ENCODE data around the gene ANK3. TPM values are rescaled to one million over a fixed set of nuclear protein-coding genes. Genes with fewer than 3 reads are reported as not detected.

Gene ANK3
- total RNA-seq, 1 experiment from 2014 or later: 69.6 TPM

GRCh38 chr10:60200682-60201053 lies 189.0 kb downstream of the ANK3 start:
- TF ChIP-seq, protein P1, sequence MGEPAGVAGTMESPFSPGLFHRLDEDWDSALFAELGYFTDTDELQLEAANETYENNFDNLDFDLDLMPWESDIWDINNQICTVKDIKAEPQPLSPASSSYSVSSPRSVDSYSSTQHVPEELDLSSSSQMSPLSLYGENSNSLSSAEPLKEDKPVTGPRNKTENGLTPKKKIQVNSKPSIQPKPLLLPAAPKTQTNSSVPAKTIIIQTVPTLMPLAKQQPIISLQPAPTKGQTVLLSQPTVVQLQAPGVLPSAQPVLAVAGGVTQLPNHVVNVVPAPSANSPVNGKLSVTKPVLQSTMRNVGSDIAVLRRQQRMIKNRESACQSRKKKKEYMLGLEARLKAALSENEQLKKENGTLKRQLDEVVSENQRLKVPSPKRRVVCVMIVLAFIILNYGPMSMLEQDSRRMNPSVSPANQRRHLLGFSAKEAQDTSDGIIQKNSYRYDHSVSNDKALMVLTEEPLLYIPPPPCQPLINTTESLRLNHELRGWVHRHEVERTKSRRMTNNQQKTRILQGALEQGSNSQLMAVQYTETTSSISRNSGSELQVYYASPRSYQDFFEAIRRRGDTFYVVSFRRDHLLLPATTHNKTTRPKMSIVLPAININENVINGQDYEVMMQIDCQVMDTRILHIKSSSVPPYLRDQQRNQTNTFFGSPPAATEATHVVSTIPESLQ (CRISPR knock-in tag; IDR thresholded peaks at IDR 0.05): no peak
- TF ChIP-seq, protein P2, sequence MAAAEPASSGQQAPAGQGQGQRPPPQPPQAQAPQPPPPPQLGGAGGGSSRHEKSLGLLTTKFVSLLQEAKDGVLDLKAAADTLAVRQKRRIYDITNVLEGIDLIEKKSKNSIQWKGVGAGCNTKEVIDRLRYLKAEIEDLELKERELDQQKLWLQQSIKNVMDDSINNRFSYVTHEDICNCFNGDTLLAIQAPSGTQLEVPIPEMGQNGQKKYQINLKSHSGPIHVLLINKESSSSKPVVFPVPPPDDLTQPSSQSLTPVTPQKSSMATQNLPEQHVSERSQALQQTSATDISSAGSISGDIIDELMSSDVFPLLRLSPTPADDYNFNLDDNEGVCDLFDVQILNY (CRISPR knock-in tag; IDR thresholded peaks at IDR 0.05): no peak
- TF ChIP-seq PRRX2 (CRISPR knock-in tag; IDR thresholded peaks at IDR 0.05) (no peak), ZNF219 (CRISPR knock-in tag; IDR thresholded peaks at IDR 0.05; ENCODE audit: borderline replicate concordance) (no peak), MLX (CRISPR knock-in tag; IDR thresholded peaks at IDR 0.05) (no peak), RELA (CRISPR knock-in tag; IDR thresholded peaks at IDR 0.05; ENCODE audit: borderline replicate concordance) (no peak), NR2C2 (CRISPR knock-in tag; IDR thresholded peaks at IDR 0.05) (no peak), CTCF (IDR thresholded peaks at IDR 0.05) (no peak), ZNF232 (CRISPR knock-in tag; IDR thresholded peaks at IDR 0.05) (no peak), ZNF416 (CRISPR knock-in tag; IDR thresholded peaks at IDR 0.05) (no peak), STAT6 (CRISPR knock-in tag; conservative IDR thresholded peaks at IDR 0.05; ENCODE audit: low read depth) (no peak), ATF1 (CRISPR knock-in tag; IDR thresholded peaks at IDR 0.05) (no peak)
- TF ChIP-seq, protein P3, sequence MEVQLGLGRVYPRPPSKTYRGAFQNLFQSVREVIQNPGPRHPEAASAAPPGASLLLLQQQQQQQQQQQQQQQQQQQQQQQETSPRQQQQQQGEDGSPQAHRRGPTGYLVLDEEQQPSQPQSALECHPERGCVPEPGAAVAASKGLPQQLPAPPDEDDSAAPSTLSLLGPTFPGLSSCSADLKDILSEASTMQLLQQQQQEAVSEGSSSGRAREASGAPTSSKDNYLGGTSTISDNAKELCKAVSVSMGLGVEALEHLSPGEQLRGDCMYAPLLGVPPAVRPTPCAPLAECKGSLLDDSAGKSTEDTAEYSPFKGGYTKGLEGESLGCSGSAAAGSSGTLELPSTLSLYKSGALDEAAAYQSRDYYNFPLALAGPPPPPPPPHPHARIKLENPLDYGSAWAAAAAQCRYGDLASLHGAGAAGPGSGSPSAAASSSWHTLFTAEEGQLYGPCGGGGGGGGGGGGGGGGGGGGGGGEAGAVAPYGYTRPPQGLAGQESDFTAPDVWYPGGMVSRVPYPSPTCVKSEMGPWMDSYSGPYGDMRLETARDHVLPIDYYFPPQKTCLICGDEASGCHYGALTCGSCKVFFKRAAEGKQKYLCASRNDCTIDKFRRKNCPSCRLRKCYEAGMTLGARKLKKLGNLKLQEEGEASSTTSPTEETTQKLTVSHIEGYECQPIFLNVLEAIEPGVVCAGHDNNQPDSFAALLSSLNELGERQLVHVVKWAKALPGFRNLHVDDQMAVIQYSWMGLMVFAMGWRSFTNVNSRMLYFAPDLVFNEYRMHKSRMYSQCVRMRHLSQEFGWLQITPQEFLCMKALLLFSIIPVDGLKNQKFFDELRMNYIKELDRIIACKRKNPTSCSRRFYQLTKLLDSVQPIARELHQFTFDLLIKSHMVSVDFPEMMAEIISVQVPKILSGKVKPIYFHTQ (CRISPR knock-in tag; IDR thresholded peaks at IDR 0.05): no peak
- Mint-ChIP-seq H3K27ac (no peak overlapping the region; the same call in 1 of the 2 replicates), H3K4me3 (no peak overlapping the region), H3K36me3 (peaks cover 4% of the 10 kb centered on the region; the same call in 1 of the 2 replicates), H3K4me1 (no peaks in the 10 kb centered on the region), H3K9me3 (no peaks in the 10 kb centered on the region), H3K27me3 (ENCODE audit: low read depth) (no peaks in the 10 kb centered on the region)
- POLR2A ChIA-PET: interaction anchor here (0.6 kb wide), 1 partner anchor 199 kb away, joined by 4 read pairs; no protein-coding TSS in a partner anchor
- ATAC-seq: no peak
- CTCF ChIA-PET: interaction anchor here (1.5 to 1.6 kb wide), 2 partner anchors 12 to 85 kb away, joined by 3 to 4 read pairs; no protein-coding TSS in a partner anchor
- no peak for DNase-seq (ENCODE audit: low spot score)

Data from WTC11 (cell line).